B cell (primary cell): ENCODE data around the gene INSIG2. TPM values are rescaled to one million over a fixed set of nuclear protein-coding genes. Genes with fewer than 3 reads are reported as not detected.

ENCODE experiments used
- ATAC-seq: fragments of 200-7000 bp; cut with Tn5 transposase; one replicate; pipeline ENCODE4 v1.10.0; 2021; ENCODE audit warnings: low read depth, mild to moderate bottlenecking, moderate number of reproducible peaks, moderate library complexity
- CTCF ChIA-PET: fragments of 350-600 bp; sonication (Branson Sonifier 250); formaldehyde crosslinking; loops from one replicate; lab custom pipeline; 2021; ENCODE audit warnings: antibody characterized with exemption, inconsistent platforms; lab: Charles Lee
- POLR2A ChIA-PET: fragments of 350-600 bp; sonication (Branson Sonifier 250); formaldehyde crosslinking; loops from one replicate; lab custom pipeline; 2021; ENCODE audit warnings: antibody characterized with exemption; lab: Charles Lee
- DNase-seq: peaks from one replicate; pipeline ENCODE4 v3.0.0; 2013
- H2AFZ ChIP-seq: 2 replicates; pipeline ENCODE4 v1.6.1; 2012; ENCODE audit warnings: mild to moderate bottlenecking, low read depth, low read length; ENCODE audit not compliant: insufficient read depth, poor library complexity, severe bottlenecking
- H3K27ac ChIP-seq, 2 donors: 1 replicate in 1 of 2; 2 replicates in 1 of 2; pipeline ENCODE4 v1.5.1; 2012 to 2013; ENCODE audit warnings: low read length in 2 of 2, mild to moderate bottlenecking in 2 of 2, moderate library complexity in 1 of 2
- H3K27me3 ChIP-seq, 4 experiments: fragments of 200-600 bp in 1 of 4; sonication (generic) in 1 of 4; replicated peaks in 1 of 4; 1 replicate in 2 of 4; 2 replicates in 2 of 4; pipeline versions ENCODE4 v1.6.1 to v1.7.0; 2013 to 2016; ENCODE audit warnings: low read length in 3 of 4, mild to moderate bottlenecking in 2 of 4, mixed read lengths in 1 of 4, moderate library complexity in 1 of 4; ENCODE audit not compliant: insufficient read depth in 4 of 4, control insufficient read depth in 3 of 4; ENCODE audit errors: control extremely low read depth in 1 of 4
- H3K36me3 ChIP-seq, 2 experiments: replicated peaks in 1 of 2; 1 replicate in 1 of 2; 2 replicates in 1 of 2; pipeline versions ENCODE4 v1.6.1 to v1.7.1; 2013; ENCODE audit warnings: low read length in 1 of 2; ENCODE audit not compliant: insufficient read depth in 2 of 2, control insufficient read depth in 1 of 2; ENCODE audit errors: control extremely low read depth in 1 of 2, extremely low read depth in 1 of 2
- H3K4me1 ChIP-seq, 2 donors: fragments of 200-600 bp in 1 of 2; sonication (generic) in 1 of 2; 1 replicate in 1 of 2; 2 replicates in 1 of 2; pipeline versions ENCODE4 v1.5.1 to v1.6.1; 2013 to 2017; ENCODE audit warnings: low read length in 2 of 2; ENCODE audit not compliant: control insufficient read depth in 2 of 2, insufficient read depth in 2 of 2
- H3K4me2 ChIP-seq: replicated peaks from 2 replicates; pipeline ENCODE3; 2012; ENCODE audit warnings: mild to moderate bottlenecking, low read depth, low read length; ENCODE audit not compliant: poor library complexity, severe bottlenecking
- H3K4me3 ChIP-seq, 5 experiments: fragments of 200-600 bp in 1 of 5; sonication (generic) in 1 of 5; 1 replicate in 3 of 5; 2 replicates in 2 of 5; pipeline versions ENCODE4 v1.5.1 to v1.7.0; 2011 to 2016; ENCODE audit warnings: low read length in 4 of 5, mild to moderate bottlenecking in 4 of 5, low read depth in 2 of 5, control low read depth in 1 of 5, moderate library complexity in 1 of 5; ENCODE audit not compliant: insufficient read depth in 1 of 5; ENCODE audit errors: control extremely low read depth in 1 of 5, extremely low read depth in 1 of 5
- H3K79me2 ChIP-seq: fragments of 200-600 bp; sonication (generic); one replicate; pipeline ENCODE4 v1.6.0; 2016; ENCODE audit warnings: low read length; ENCODE audit not compliant: control insufficient read depth, insufficient read depth
- H3K9ac ChIP-seq: fragments of 200-600 bp; sonication (generic); 2 replicates; pipeline ENCODE4 v1.6.1; 2017; ENCODE audit warnings: mild to moderate bottlenecking, low read length, moderate library complexity
- H3K9me3 ChIP-seq, 3 donors: one replicate each; pipeline versions ENCODE4 v1.6.1 to v1.7.1; 2013; ENCODE audit warnings: low read length in 2 of 3; ENCODE audit not compliant: control insufficient read depth in 2 of 3, insufficient read depth in 1 of 3; ENCODE audit errors: control extremely low read depth in 1 of 3
- H4K20me1 ChIP-seq: 2 replicates; pipeline ENCODE4 v1.6.0; 2012; ENCODE audit warnings: mild to moderate bottlenecking, low read length; ENCODE audit not compliant: insufficient read depth, control insufficient read depth, poor library complexity, severe bottlenecking
- H3K27ac Mint-ChIP-seq: one replicate; pipeline ENCODE4 v1.8.0; 2021; ENCODE audit warnings: mixed read lengths
- H3K27me3 Mint-ChIP-seq: one replicate; pipeline ENCODE4 v1.8.0; 2021; ENCODE audit warnings: mixed read lengths
- H3K4me1 Mint-ChIP-seq: one replicate; pipeline ENCODE4 v1.8.0; 2021; ENCODE audit warnings: mixed read lengths
- H3K4me3 Mint-ChIP-seq: one replicate; pipeline ENCODE4 v1.8.0; 2021; ENCODE audit warnings: mixed read lengths
- H3K9me3 Mint-ChIP-seq: one replicate; pipeline ENCODE4 v1.8.0; 2022; ENCODE audit warnings: mixed read lengths; ENCODE audit not compliant: insufficient read depth
- EZH2 ChIP-seq: IDR thresholded peaks from 2 replicates; pipeline ENCODE4 v1.6.1; 2012; ENCODE audit warnings: borderline replicate concordance, low read depth, mild to moderate bottlenecking, moderate library complexity, low read length; ENCODE audit not compliant: insufficient read depth, poor library complexity, severe bottlenecking
- WGBS: methylation state at CpG from one replicate; pipeline ENCODE4 v1.1.5; 2013; ENCODE audit warnings: missing lambda C conversion rate; ENCODE audit not compliant: insufficient coverage; 5-methylcytosine and 5-hydroxymethylcytosine counted together
- intact Hi-C: fragments of 100-400 bp; cut with micrococcal nuclease; formaldehyde crosslinking; loops from one replicate; pipeline ENCODE4 v1.10.0; 2022
- polyA plus RNA-seq: library from polyadenylated mRNA; depleted of rRNA; stranded (reverse); fragments of >200 nt; gene quantifications from 2 replicates; pipeline ENCODE4 v1.2.3, GENCODE V29; 2012
- total RNA-seq, 2 donors: library from RNA; stranded (reverse); fragments of 120-200 nt in 1 of 2; gene quantifications; 1 replicate in 1 of 2; 2 replicates in 1 of 2; pipeline versions ENCODE4 v1.2.3 to v1.2.4, GENCODE V29; 2013 to 2022
- TF ChIP-seq, protein P1 (sequence below): fragments of 200-600 bp; IDR thresholded peaks from one replicate; pipeline ENCODE4 v1.8.0; 2022; ENCODE audit warnings: antibody characterized with exemption, mild to moderate bottlenecking

The INSIG2 gene
- total and polyA plus RNA-seq, 2 donors (not counting 1 experiment from before 2014, with no cell fraction given) = 14.2 to 29.5 TPM

DNA sequence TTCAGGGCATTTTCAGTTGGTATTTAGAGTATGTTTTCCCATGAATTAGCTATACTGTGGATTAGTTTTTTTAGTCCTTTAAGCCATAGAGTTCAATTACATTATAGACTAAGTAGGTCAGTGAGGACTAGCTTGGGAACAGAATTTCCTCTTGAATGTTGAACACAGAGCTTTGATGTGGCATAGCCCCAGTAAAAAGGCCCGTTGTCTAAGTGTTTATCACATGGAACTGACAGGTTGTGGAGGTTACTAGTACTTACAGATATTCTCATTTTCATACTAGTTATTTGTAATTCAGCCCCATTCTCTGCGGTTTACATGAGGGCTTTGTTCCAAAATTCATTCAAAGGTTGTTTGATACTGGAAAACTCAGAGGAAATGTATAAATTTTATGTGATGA, 6.2 kb downstream of the INSIG2 start:
- peaks cover 8 to 12% of the 10 kb centered on the region in 2 donors for H3K4me1 ChIP-seq
- no peak overlapping the region for H3K9ac ChIP-seq
- peaks cover 41% of the 10 kb centered on the region for H3K4me1 Mint-ChIP-seq
- no peaks in the 10 kb centered on the region for H3K27me3 Mint-ChIP-seq
- CTCF ChIA-PET = interaction anchor here (1.5 kb wide), 1 partner anchor 11 kb away, joined by 6 read pairs; no protein-coding TSS in a partner anchor
- H3K4me3 ChIP-seq = no peak overlapping the region
- H3K4me3 Mint-ChIP-seq = peak overlapping the region; percentile 15
- intact Hi-C loops = no loop called here
- H2AFZ ChIP-seq = no peak overlapping the region
- no peak overlapping the region for H3K27ac ChIP-seq
- H3K4me2 ChIP-seq = no peak overlapping the region
- POLR2A ChIA-PET = no interaction called here
- H3K9me3 ChIP-seq = no peaks in the 10 kb centered on the region
- H4K20me1 ChIP-seq = peaks cover 47% of the 10 kb centered on the region
- peaks cover 2 to 13% of the 10 kb centered on the region in 2 experiments for H3K36me3 ChIP-seq
- H3K27ac Mint-ChIP-seq = no peak overlapping the region
- H3K9me3 Mint-ChIP-seq = no peaks in the 10 kb centered on the region
- WGBS = no CpG with 5 or more reads among the region's 2 CpGs
- no peak for DNase-seq
- H3K79me2 ChIP-seq = peaks cover 50% of the 10 kb centered on the region
- TF ChIP-seq, protein P1, sequence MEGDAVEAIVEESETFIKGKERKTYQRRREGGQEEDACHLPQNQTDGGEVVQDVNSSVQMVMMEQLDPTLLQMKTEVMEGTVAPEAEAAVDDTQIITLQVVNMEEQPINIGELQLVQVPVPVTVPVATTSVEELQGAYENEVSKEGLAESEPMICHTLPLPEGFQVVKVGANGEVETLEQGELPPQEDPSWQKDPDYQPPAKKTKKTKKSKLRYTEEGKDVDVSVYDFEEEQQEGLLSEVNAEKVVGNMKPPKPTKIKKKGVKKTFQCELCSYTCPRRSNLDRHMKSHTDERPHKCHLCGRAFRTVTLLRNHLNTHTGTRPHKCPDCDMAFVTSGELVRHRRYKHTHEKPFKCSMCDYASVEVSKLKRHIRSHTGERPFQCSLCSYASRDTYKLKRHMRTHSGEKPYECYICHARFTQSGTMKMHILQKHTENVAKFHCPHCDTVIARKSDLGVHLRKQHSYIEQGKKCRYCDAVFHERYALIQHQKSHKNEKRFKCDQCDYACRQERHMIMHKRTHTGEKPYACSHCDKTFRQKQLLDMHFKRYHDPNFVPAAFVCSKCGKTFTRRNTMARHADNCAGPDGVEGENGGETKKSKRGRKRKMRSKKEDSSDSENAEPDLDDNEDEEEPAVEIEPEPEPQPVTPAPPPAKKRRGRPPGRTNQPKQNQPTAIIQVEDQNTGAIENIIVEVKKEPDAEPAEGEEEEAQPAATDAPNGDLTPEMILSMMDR = no peak
- TF ChIP-seq EZH2 = no peak
- no peaks in the 10 kb centered on the region for H3K27me3 ChIP-seq
- no peak for ATAC-seq

- H3K27me3 Mint-ChIP-seq = no peaks in the 10 kb centered on the region
- Histone ChIP-seq H3K36me3 (peaks cover 2 to 13% of the 10 kb centered on the region in 2 experiments), H3K4me2 (no peak overlapping the region), H3K79me2 (peaks cover 39% of the 10 kb centered on the region), H2AFZ (no peak overlapping the region), H3K9me3 (no peaks in the 10 kb centered on the region), H3K27me3 (no peaks in the 10 kb centered on the region), H3K27ac (no peak overlapping the region), H3K4me3 (no peak overlapping the region), H4K20me1 (peaks cover 47% of the 10 kb centered on the region), H3K9ac (no peak overlapping the region), H3K4me1 (peaks cover 6 to 7% of the 10 kb centered on the region in 2 donors)
- ChIA-PET POLR2A (no interaction called here), CTCF (interaction anchor here (1.4 kb wide), 1 partner anchor 49 kb away, joined by 4 read pairs; no protein-coding TSS in a partner anchor)
- no peaks in the 10 kb centered on the region for H3K9me3 Mint-ChIP-seq
- WGBS = no CpG with 5 or more reads among the region's 5 CpGs
- intact Hi-C loops = no loop called here
- DNase-seq = no peak
- no peak overlapping the region for H3K27ac Mint-ChIP-seq
- no peak overlapping the region for H3K4me3 Mint-ChIP-seq
- no peak for TF ChIP-seq EZH2
- TF ChIP-seq, protein P1 = no peak
- peaks cover 38% of the 10 kb centered on the region for H3K4me1 Mint-ChIP-seq
- no peak for ATAC-seq
Observed at GRCh38 chr2:118095610-118096009, 7.3 kb downstream of the INSIG2 start.
